Measurements from ENCODE around the gene NEU2. TPM values are rescaled to one million over a fixed set of nuclear protein-coding genes. Genes with fewer than 3 reads are reported as not detected.

Gene NEU2
- total and polyA plus RNA-seq, 2 of the 13 experiments (the other 11 are each of a cell fraction or from before 2014, with no cell fraction given) = not detected

- no peak for TF ChIP-seq BCL3 (CRISPR knock-in tag; IDR thresholded peaks at IDR 0.05)
- TF ChIP-seq POLR2AphosphoS2 (IDR thresholded peaks at IDR 0.05; ENCODE audit: low read depth, low read length) = no peak
- no peak for TF ChIP-seq RAD51 (IDR thresholded peaks at IDR 0.05; ENCODE audit: borderline replicate concordance)
- TF ChIP-seq HNRNPUL1 (IDR thresholded peaks at IDR 0.05; ENCODE audit: low read depth, low read length) = no peak
- TF ChIP-seq CBX5 (CRISPR knock-in tag; IDR thresholded peaks at IDR 0.05; ENCODE audit: borderline replicate concordance) = peak; percentile 97; the same call in 1 of the 2 replicates
- TF ChIP-seq MIER3 (CRISPR knock-in tag; IDR thresholded peaks at IDR 0.05; ENCODE audit: borderline replicate concordance) = peak; percentile 84; the same call in 1 of the 2 replicates
- peak; percentile 97 for TF ChIP-seq FOXO1 (CRISPR knock-in tag; IDR thresholded peaks at IDR 0.05)
- TF ChIP-seq ZNF484 (CRISPR knock-in tag; IDR thresholded peaks at IDR 0.05; ENCODE audit: borderline replicate concordance, low read depth) = no peak
- TF ChIP-seq E2F2 (CRISPR knock-in tag; IDR thresholded peaks at IDR 0.05; ENCODE audit: borderline replicate concordance) = no peak
- TF ChIP-seq REL (CRISPR knock-in tag; conservative IDR thresholded peaks at IDR 0.05) = no peak
- TF ChIP-seq, protein P1, sequence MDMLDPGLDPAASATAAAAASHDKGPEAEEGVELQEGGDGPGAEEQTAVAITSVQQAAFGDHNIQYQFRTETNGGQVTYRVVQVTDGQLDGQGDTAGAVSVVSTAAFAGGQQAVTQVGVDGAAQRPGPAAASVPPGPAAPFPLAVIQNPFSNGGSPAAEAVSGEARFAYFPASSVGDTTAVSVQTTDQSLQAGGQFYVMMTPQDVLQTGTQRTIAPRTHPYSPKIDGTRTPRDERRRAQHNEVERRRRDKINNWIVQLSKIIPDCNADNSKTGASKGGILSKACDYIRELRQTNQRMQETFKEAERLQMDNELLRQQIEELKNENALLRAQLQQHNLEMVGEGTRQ (IDR thresholded peaks at IDR 0.05; ENCODE audit: low read depth, low read length) = no peak
- TF ChIP-seq, protein P1 (CRISPR knock-in tag; IDR thresholded peaks at IDR 0.05; ENCODE audit: borderline replicate concordance) = no peak
- TF ChIP-seq ZBTB7A (CRISPR knock-in tag; IDR thresholded peaks at IDR 0.05) = no peak
- peak; percentile 74 for TF ChIP-seq PHF5A (CRISPR knock-in tag; IDR thresholded peaks at IDR 0.05; ENCODE audit: low read depth, unreplicated experiment)
- TF ChIP-seq ZFP1 (CRISPR knock-in tag; IDR thresholded peaks at IDR 0.05) = peak; percentile 37; the same call in 1 of the 2 replicates
- TF ChIP-seq SOX6 (IDR thresholded peaks at IDR 0.05) = no peak
- peak; percentile 83 for TF ChIP-seq SOX6 (CRISPR knock-in tag; IDR thresholded peaks at IDR 0.05)
- no peak for TF ChIP-seq ZNF296 (CRISPR knock-in tag; conservative IDR thresholded peaks at IDR 0.05)
- no peak for TF ChIP-seq IRF1 (CRISPR knock-in tag; IDR thresholded peaks at IDR 0.05; ENCODE audit: low read depth)
- no peak; the same call in 1 of the 2 replicates for TF ChIP-seq CSRNP1 (CRISPR knock-in tag; IDR thresholded peaks at IDR 0.05)
- no peak for TF ChIP-seq MAF1 (CRISPR knock-in tag; IDR thresholded peaks at IDR 0.05; ENCODE audit: borderline replicate concordance)
- 0 out of 2 replicates have a peak, but pooled peaks have one; percentile 47 for TF ChIP-seq ARID3A (IDR thresholded peaks at IDR 0.05; ENCODE audit: low read depth, low read length)
- no peak for TF ChIP-seq WIZ (CRISPR knock-in tag; IDR thresholded peaks at IDR 0.05)
Measured at GRCh38 chr2:233013027-233013461, 19.4 kb upstream of the NEU2 start, which contains the start of gene NGEF (continued).

Data from HepG2 (cell line).